HG03469 (cell line): Measurements from ENCODE around the gene ZNF275.
"Not testable (repeated sequence)": the region's sequence is repeated elsewhere in the genome, so short reads cannot be mapped to it uniquely, and the experiment has no call there.

Experiments
- ATAC-seq: cut with Tn5 transposase; IDR thresholded peaks from one replicate; pipeline ENCODE4 v1.9.1; 2021; ENCODE audit warnings: mild to moderate bottlenecking, moderate library complexity, moderate number of reproducible peaks; ENCODE audit not compliant: unreplicated experiment

Gene ZNF275

DNA sequence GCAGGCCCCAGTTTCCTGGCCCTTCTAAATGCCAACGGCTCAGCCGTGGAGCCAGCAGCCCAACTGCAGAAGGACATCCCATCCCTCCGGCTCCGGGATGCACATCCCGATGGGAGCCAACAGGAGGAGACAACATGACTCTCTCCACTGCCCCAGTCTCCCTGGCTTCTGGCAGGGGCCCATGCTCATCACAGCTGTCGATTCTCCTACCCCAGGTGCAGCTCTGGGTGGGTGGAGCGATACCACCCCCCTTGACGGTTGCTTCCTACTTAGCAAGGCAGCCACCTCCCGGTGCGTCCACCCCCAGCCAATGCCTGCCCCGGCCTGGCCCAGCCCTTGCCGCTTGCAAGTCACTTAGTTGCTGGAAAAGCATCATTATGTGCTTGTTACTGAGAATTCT is 19.5 kb downstream of the ZNF275 start:
- no peak for ATAC-seq

DNA sequence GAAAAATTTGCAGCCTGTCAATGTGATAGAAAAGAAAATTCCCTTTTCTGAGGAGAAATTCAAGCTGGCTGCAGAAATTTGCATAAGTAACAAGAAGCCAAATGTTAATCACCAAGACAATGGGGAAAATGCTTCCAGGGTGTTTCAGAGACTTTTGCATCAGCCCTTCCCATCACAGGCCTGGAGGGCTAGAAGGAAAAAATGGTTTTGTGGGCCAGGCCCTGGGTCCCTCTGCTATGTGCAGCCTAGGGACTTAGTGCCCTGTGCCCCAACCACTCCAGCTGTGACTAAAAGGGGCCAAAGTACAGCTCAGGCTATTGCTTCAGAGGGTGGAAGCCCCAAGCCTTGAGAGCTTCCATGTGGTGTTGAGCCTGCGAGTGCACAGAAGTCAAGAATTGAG is 23.9 kb downstream of the ZNF275 start:
- no peak for ATAC-seq

DNA sequence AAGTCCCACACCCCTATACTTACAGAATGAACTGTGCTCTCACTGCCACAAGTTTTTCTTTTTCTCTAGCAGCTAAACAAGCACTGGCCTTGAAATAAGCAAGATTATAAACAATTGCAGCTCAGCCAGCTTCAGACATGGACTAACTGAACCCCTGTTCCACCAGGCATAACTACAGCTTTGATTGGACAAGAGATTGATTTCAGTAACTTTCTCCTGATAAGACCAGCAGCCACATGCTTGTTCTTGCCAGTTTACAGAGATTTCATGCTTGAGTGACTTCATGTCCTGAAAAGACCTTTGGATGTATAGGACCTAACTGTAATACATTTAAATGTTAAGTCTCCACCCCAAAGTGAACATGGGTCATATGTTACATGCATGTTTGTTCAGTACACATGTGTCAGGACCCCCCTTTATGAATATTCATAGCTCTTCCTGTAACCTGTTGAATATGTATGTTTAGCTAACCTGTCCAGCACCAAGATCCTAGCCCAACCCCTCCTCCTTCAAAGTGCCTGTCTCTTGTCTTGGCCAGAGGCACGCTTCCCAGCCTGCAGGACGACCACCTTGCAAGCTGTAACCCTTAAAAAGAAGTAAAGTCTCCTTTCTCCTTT is 27.9 kb downstream of the ZNF275 start:
- ATAC-seq, result no peak

DNA sequence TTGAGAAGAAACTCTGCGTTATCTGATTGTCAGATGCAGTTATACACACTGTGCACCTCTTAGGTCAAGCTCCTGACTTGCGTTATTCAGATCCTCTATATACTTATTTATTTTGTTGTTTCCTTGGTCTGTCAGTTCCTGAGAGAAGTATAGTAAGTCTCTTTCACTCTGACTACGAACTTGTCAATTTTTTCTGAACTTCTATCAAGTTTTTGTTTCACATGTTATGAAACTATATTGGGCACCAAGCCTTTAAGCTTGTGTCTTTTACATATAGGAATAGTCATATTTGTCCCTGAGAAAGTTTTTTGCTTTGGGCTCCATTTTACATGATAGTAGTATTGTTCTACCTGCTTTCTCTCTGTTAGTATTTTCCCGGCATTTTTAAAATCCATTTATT is 31.7 kb downstream of the ZNF275 start:
- ATAC-seq, result no peak

DNA sequence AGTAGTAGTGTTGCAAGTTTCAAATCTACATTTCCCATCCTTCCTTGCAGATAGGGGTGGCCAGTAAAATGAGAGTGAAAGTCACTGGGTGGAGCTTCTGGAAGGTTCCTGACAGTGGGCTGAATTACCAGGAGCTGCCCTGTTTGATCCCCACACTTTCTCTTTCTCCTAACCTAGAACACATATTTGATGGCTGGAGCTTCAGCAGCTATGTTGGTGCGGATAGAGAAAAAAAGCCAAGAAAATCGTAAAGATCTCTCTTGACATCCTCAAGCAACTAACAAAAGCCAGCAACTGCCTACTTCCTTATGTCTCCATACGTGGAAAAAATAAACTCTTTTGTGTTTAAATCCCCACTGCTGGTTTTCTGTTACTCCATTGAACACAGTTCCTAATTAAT is 32.2 kb downstream of the ZNF275 start:
- ATAC-seq, result no peak

DNA sequence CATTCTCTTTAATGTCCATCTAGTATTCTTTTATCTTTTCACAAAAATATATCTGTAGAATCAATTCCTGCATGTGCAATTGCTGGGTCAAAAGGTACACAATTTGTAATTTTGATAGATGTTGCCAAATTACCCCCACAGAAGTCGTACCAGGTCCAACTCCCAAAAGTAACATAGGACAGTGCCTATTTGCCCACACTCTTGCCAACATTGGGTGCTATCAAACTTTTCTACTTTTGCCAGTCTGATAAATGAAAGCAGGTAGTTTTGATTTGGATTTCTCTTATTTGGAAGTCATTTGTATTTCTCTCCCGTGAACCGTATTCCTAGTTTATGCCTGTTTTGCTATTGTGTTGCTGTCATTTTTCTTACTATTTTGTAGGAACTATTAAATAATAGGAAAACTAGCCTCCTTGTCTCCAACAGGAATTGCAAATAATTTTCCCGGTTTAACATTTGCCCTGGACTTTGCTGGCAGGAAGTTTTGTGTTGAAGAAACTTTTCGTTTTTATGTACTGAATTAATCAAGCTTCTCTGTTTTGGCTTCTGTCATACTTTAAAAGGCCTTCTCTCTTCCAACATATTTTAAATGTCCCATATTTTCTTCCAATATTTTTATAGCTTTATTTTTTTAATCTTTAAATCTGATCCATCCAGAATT is 33.1 kb downstream of the ZNF275 start:
- no peak for ATAC-seq

DNA sequence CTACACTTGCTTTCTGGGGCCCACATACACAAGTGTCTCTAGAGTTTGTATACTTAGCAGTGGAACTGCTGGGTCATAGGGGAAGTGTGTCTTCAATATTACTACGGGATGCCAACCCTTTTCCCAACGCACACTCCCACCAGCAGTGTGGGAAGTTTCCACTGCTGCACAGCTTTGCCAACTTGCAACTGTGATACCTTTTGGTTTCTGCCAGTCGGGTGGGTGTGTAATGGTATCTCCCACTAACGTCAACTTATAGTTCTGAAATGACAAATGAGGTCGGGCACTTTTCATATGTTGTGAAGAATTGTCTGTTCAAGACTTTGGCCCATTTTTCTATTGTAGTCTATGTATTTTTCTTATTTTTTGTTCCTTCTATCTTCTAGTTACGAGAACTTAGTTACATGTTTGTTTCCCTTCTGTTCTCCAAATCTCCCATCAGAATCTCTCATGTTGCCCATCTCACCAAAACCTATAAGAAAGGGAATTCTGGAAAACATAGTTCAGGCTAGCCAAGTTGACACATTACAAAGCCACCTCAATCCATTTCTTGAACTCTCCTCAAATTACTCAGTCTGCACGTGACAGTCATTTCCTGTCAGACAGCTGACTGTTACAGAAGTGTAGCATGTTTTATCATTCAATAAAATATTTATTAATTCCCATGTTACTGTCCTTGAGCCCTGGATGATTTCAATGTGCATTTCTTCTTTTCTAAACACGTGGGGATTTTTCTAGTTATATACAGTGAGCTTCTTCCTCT is 36.5 kb downstream of the ZNF275 start:
- ATAC-seq, result no peak

DNA sequence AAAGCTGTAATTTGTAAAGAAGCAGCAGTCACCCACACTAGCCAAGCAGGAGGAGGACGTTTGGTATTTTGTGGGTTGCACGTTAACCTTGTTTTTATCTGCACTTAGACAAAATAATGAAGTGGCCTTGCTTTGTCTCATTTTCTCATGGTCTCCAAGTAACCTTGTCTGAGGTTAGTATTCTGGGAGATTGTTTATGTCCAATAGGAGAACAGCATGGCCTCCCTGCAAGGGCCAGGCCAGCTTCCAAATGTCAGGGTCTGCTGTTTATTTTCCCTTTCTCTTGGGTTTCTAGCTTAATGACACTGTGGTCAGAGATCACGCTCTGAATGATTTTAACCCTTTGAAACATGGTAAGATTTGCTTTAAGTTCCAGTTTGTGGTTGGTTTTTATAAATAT is 37.3 kb downstream of the ZNF275 start:
- no peak for ATAC-seq

DNA sequence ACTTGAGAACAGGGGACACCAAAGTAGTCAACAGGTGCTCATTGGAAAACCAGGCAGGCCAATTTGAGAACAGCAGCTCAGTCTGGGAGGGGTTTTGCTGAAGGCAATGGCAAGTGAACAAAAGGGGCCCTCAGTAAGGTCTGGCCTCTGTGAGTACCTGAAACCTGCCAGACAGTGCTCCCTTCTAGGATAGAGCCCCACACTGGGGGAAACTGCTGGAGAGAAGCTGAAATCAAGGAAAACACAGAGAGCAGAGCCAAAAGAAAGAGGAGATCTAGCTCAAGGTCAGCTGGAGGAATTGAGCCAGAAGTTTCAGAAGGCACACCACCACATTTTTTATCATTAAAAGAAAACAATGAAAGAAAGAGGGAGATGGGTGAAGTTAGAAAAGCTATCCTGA is 39.0 kb downstream of the ZNF275 start:
- ATAC-seq, result no peak

DNA sequence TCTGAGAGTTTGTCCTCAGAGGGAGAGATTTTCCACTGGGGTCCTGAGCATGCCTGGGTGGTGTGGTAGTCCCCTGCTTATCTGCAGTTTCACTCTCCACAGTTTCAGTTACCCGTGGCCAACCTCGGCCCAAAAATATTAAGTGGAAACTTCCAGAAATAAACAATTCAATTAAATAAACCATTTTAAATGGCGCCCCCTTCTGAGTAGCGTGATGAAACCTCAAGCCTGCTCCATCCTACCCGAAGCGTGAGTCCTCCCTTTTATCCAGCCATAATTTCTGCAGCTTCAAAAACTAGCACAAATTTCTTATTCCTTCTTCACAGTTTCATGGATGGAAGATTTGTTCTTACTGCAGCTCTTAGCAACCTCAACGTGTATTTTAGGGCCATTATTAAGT is 40.5 kb downstream of the ZNF275 start:
- ATAC-seq, result no peak

DNA sequence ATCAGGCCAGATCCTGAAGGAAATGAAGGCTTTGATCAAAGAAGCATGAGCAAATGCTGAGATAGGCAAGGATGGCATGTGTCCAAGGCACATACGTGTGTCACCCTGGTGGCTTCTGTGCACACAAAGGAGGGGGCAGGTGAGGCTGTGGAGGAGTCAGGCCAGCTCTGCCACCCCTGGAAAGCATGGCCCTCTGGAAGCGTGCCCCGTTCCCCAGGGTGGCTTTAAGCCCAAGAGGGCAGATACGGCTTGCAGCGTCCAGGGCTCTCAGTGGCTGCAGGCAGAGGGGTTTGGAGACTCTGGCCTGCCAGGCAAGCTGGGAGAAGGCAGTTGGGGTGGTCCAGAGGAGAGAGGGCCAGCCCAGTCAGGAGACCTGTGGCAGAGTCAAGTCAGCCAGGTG is 41.6 kb downstream of the ZNF275 start:
- no peak for ATAC-seq

DNA sequence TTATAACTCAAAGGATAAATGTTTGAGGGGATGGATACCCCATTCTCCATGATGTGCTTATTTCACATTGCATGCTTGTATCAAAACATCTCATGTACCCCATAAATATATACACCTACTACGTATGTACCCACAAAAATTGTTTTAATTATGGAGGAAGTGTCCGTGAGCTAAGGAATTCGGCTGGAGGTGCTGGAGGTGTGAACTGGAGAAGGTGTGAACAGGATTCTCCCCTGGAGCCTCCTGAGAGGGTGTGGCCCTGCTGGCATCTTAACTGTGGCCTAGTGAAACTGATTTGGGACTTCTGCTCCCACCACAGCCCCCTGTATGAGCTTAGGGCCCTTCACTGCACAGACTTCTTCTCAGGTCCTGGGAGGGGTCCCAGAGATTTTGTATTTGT is 43.8 kb downstream of the ZNF275 start:
- no peak for ATAC-seq

DNA sequence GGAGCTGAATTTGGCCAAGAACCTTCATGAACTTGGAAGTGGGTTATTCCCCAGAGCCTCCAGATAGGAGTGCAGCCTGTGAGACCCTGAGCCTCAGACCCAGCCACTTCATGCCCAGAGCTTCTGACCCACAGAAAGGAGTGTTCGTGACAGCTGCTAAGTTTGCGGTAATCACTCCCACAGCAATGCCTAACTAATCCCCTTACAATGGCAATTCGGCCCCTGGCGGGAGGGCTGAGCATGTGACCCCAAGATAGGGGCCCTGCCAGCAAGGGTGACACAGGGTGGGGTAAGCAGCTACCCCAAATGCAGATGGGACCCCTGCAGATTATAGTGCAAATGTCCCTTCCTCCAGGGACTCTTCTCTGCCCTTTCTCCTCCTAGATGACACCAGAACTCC is 44.7 kb downstream of the ZNF275 start:
- no peak for ATAC-seq

DNA sequence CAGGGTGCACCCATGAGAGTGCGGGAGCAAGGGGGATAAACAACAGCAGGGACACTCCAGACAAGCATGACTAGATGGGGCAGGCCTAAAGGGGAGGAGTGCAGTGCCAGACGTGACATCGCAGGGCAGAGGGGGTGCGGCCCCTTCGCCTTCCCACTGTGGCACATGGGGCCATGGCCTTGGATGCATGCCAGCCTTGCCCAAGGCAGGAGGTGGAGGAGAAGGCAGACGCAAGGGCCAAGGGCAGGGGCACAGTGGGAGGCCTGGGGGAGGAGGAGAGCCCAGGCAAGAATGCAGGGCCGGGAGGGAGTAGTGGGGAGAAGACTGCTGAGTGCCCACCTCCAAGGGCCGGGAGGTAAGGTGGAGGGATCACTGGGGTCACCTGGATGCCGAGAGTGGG is 45.6 kb downstream of the ZNF275 start:
- no peak for ATAC-seq

DNA sequence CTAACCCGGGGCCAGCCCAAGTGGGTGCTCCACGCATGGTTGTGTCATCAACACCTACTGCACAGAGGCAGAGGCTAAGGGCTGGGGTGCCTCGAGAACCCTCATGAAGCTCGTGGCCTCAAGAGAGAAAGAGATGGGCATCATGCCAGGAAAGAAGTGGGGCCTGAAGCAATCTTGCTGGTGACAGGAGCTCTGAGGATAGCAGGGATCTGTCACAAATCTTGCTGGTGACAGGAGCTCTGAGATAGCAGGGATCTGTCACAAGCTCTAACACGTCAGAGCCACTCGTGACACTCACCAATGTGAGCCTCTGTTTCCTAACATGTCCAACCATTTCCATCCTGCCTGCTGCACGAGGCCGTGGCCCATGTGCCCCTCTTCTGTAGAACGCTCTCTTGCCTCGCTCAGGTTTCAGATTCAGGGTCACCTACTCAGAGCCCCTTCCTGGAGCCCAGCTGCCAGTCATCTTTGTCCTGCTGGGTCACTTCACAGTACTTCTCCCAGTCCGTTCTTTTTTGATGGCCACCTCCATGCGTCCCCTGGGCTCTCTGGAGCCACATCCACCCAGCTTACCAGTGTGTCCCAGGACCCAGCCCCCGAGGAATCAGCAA is 46.1 kb downstream of the ZNF275 start:
- no peak for ATAC-seq

DNA sequence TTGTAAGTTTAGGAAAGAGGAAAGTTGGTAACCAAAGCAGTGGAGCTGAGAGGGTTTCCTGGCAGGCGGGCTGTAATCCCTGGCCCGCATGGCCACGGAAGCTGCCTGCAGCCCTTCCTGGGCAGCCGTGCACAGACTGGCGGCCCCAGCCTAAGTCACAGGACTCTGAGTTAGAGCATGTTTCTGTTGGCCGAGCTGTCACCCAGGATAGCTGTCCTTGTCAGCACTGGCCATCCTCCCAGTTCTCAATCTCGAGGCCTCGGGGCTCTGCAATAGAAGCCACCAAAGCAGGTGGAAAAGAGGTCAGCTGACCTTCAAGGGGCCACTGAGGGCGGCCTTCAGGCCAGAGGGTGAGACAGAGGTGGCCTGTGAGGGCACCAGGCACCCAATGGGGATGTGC is 46.7 kb downstream of the ZNF275 start:
- no peak for ATAC-seq

DNA sequence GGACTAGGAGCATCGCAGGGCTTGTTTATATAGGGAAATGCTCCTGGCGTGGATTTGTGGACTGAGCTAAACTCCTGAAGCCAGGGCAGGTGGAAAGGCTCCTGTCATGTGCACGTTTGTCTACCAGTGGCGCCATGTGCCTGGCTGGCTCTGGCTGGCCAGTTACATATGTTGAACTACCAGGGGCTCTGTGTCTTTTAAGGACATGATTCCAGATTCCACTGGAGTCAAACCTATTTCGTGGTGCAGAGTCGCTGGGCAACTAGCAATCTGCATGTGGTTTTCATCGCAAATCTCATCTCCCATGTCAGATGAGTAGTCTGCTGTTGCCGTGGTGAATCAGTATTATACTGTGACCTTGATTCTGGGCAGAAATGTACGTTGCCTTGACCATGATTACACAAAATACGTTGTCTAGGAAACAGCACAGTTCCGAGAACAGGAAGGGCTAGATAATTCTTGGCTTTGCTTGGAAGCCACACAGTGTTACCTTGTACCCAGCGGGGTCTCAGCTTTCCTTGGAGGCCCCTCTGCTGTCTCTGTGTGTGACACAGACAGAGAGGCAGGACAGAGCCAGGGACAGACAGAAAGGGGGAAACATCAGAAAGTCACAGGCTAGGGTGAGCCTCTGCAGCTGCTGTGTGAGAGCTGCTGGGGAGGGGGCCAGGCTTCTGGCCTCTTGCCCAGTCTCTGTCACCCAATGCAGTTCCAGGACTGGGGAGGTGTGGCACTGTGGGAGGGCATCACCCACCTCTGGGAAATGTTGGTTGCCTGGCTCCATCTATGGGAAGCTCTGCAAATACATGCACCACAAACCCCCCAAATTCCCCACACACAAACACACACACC is 48.0 kb downstream of the ZNF275 start:
- ATAC-seq, result no peak

DNA sequence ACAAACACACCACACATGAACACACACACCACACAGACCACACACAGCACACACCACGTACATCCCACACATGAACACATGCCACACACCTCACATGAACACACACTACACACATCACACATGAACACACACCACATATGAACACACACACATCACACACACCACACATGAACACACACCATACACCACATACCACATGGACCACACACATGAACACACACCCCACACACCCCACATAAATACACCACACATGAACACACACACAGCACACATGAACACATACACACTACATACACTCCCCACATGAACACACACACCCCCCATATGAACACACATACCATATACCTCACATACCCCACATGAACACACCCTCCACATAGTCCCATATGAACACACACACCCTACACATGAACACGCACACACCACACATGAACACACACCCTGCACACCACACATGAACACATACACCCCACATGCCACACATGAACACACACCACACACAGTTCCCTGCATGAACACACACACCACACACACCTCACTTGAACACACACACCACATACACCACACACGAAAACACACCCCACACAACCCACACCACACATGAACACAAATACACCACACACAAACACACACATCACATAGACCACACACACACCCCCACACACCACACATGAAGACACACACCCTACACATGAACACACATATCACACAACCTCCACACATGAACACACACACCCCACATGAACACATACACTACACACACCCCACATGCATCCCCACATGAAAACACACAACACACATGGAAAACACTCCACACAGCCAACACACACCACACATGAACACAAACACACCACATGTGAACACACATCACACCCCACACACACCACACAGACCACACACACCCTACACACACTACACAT is 48.9 kb downstream of the ZNF275 start:
- no peak for ATAC-seq

DNA sequence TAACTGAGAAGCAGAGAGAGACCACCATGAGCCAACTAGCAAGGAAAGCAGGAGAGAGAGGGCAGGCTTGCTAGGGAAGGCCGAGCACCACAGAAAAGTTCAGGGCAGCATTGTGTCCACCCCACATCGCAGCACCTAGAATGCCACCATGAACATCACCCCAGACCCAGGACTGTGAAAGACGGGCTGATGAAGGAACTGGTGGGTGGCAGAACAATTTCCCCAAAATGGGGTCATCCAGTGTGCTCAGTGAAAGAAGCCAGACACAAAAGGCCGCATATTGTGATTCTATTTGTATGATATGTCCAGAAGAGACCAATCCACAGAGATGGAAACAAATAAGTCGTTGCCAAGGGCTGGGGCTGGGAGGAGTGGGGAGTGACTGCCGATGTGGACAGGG is 50.4 kb downstream of the ZNF275 start:
- no peak for ATAC-seq

DNA sequence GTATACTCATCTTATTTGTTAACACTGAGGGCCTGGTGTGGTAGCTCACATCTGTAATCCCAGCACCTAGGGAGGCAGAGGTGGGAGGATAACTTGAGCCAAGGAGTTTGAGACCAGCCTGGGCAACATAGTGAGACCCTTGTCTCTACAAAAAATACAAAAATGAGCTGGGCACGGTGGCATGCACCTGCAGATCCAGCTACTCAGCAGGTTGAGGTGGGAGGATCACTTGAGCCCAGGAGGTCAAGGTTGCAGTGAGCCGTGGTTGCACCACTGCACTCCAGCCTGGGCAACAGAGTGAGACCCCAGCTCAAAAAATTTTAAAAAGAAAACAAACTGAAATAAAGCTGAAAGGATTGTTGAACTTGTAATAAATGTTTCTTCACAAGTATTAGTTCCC is 51.0 kb downstream of the ZNF275 start:
- ATAC-seq, result not testable (repeated sequence)
